ENCODE measurements around the gene GRIA1. TPM values are rescaled to one million over a fixed set of nuclear protein-coding genes. Genes with fewer than 3 reads are reported as not detected.

GRIA1 gene
- total RNA-seq, 1 experiment from 2014 or later = not detected

GRCh38 chr5:153584960-153585359 lies 94.5 kb downstream of the GRIA1 start:
- no peak for DNase-seq (ENCODE audit: low spot score)
- in situ Hi-C loops (cut with HindIII; ENCODE audit: low sequenced_read_pairs) = no loop called here

DNA sequence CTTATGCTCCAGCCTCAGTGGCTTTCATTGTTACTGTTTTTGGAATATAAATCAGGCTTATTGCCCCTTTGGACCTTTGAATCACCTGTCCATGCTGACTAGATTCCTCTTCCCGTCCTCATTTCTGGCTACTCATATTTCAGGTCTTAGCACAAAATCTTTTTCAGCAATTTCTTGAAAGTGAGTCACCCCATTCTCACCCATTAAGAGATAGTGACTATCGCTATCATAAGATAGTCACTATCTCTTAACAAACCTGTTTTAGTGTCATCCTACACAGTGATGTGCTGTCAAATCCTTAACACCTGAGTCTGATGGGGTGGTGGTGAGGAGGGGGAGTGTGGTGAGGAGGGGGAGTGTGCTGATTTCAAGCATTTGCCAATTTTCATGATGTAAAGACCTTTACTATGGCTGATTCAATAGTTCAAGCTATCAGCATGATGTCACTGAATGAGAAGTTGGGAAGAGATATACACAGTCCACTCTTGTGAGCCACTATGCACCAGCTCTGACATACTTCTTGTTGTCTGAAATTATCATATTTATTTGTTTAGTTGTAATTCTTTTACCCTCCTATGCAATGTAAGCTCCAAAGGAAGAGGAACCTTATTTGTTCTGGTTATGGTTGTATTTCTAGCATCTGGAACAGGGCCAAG lies 95.3 kb downstream of the GRIA1 start:
- in situ Hi-C loops (cut with HindIII; ENCODE audit: low sequenced_read_pairs) = no loop called here
- DNase-seq (ENCODE audit: low spot score) = no peak

GRCh38 chr5:153592081-153592480 lies 101.6 kb downstream of the GRIA1 start:
- DNase-seq (ENCODE audit: low spot score) = no peak

DNA sequence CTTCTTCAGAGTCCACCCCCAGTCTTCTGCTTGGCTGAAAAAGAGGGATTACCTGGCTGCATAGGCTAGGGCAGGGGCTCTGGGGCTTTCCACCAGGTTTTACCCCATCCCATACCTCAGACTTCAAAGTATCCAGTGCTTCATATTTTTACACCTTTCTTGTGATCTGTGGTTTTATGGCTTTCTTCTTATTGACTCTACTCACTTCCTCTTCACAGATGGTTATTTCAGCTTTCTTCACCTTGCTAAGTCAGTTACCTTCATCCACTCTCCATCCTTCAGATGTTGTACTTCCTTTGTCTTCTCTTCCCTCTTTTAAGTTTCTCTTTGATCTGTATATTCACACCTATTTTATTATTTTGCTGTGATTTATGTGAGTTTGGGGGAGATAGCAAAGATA lies 104.3 kb downstream of the GRIA1 start:
- DNase-seq (ENCODE audit: low spot score) = no peak
- in situ Hi-C loops (cut with HindIII; ENCODE audit: low sequenced_read_pairs) = no loop called here

More at GRCh38 chr5:153592081-153592480, 101.6 kb downstream of the GRIA1 start:
- in situ Hi-C loops (cut with HindIII; ENCODE audit: low sequenced_read_pairs) = no loop called here

GRCh38 chr5:153598099-153598498 lies 107.6 kb downstream of the GRIA1 start:
- in situ Hi-C loops (cut with HindIII; ENCODE audit: low sequenced_read_pairs) = no loop called here
- no peak for DNase-seq (ENCODE audit: low spot score)

GRCh38 chr5:153601377-153601776 lies 110.9 kb downstream of the GRIA1 start:
- in situ Hi-C loops (cut with HindIII; ENCODE audit: low sequenced_read_pairs) = no loop called here
- DNase-seq (ENCODE audit: low spot score) = no peak

DNA sequence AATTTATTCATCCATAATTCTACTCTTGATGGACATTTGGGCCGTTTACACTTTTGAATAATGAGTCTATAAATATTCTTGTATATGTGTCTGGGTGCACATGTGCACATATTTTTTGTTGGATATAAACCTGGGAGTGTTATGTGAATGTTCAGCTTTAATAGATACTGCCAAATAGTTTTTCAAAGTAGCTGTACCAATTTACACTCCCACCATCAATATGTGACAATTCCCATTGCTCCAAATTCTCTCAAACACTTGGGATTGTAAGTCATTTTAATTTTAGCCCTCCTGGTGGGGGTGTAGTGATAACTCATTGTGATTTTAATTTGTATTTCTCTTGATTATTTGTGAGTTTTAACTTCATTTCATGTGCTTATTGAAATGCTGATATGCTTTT lies 114.9 kb downstream of the GRIA1 start:
- no peak for DNase-seq (ENCODE audit: low spot score)
- in situ Hi-C loops (cut with HindIII; ENCODE audit: low sequenced_read_pairs) = no loop called here

DNA sequence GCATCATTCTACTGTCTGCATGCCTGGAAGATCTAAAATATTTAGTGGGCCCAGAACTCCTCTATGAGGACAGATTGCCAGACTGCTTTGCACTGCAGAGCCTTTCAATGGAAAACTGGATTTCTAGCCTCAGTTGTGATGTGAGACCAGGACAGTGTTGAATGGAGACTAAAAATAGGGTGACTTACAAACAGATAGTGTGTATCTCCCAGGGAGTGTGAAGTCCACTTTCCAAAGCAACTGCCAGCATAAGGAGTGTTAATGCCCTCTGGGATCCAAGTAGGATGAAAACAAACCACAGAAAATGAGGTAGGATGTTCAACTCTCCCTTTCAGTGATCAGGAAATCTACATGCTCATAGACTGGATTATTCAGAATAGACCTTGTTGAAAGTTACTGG lies 119.5 kb downstream of the GRIA1 start:
- in situ Hi-C loops (cut with HindIII; ENCODE audit: low sequenced_read_pairs) = no loop called here
- DNase-seq (ENCODE audit: low spot score) = no peak

GRCh38 chr5:153610811-153611210 lies 120.3 kb downstream of the GRIA1 start:
- in situ Hi-C loops (cut with HindIII; ENCODE audit: low sequenced_read_pairs) = no loop called here
- DNase-seq (ENCODE audit: low spot score) = no peak

DNA sequence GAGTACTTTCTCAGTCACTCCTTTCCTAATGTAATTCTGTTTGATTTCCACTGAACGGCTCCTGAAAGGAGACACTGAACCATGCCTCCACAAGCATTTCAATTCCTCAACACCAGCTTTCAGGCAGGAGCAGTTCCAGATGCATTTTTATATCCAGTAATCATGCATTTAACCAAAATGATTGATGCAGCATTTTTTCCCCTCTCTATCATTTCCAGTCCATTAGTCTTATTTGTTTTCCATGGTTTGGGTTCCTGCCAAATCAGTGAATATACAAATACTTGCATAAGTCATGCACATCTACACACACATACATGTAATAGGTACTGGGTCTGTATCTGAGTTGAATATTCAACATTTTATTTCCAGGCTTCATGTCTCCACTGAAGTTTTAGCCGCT lies 122.7 kb downstream of the GRIA1 start:
- no peak for DNase-seq (ENCODE audit: low spot score)
- in situ Hi-C loops (cut with HindIII; ENCODE audit: low sequenced_read_pairs) = no loop called here

DNA sequence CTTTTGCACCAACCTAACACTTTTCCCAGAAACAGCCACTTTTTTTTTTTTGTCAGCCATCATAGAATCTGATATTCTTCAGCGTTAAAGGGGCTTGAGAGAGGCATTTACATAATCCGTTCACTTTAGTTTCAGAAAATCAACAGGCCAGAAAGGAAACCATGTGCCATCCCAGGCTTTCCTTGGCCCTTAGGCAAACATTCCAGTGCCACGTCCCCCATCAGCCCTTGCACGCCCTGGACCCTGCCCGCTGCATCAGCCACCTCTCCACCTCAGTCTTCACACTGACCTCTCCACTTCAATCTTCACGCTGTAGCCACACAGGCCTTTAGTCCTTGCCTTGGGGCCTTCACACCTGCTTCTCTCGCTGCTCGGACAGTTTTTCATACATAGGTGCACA lies 123.2 kb downstream of the GRIA1 start:
- no peak for DNase-seq (ENCODE audit: low spot score)
- in situ Hi-C loops (cut with HindIII; ENCODE audit: low sequenced_read_pairs) = no loop called here

DNA sequence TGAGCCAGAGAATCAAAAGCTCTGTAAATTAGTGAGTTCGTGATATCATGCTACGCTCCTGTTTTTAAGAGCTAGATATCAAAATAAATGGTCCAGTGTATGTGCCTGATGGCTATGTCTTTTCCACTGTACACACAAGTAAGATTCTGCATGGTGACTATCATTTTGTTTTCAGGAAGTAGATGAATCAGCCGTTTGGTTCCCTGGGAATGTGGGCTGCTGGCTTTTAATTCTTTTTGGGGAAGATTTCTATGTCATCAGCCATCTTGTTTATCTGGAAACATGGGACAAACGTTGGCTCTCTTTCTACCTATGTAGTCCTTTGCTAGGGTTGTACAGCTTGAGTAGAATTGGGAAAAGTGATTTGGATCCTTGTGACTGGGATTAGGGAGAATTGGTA lies 126.7 kb downstream of the GRIA1 start:
- DNase-seq (ENCODE audit: low spot score) = no peak
- in situ Hi-C loops (cut with HindIII; ENCODE audit: low sequenced_read_pairs) = no loop called here

DNA sequence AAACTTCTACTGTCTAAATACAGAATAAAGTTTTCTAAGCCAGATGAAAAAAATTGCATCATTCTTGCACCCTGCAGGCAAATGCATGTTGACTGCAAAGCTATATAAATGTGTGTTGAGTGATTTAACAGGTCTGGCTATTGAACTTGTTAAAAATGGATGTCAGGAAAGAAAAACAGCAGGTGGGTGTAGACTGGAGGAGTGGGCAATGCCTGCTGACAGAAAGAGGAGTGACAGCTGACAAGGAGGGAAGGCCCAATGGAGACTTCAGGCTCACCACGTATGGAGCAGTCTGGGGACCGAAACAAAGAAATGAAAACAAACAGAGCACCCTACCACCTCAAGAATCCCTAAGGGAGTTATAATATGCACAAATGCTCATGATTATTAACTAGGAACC lies 127.8 kb downstream of the GRIA1 start:
- in situ Hi-C loops (cut with HindIII; ENCODE audit: low sequenced_read_pairs) = no loop called here
- no peak for DNase-seq (ENCODE audit: low spot score)

- in situ Hi-C loops (cut with HindIII; ENCODE audit: low sequenced_read_pairs) = no loop called here
- DNase-seq (ENCODE audit: low spot score) = no peak
Measured at GRCh38 chr5:153618867-153619266, 128.4 kb downstream of the GRIA1 start.

GRCh38 chr5:153619771-153620170 lies 129.3 kb downstream of the GRIA1 start:
- in situ Hi-C loops (cut with HindIII; ENCODE audit: low sequenced_read_pairs) = no loop called here
- no peak for DNase-seq (ENCODE audit: low spot score)

GRCh38 chr5:153623124-153623523 lies 132.7 kb downstream of the GRIA1 start:
- in situ Hi-C loops (cut with HindIII; ENCODE audit: low sequenced_read_pairs) = no loop called here
- no peak for DNase-seq (ENCODE audit: low spot score)

DNA sequence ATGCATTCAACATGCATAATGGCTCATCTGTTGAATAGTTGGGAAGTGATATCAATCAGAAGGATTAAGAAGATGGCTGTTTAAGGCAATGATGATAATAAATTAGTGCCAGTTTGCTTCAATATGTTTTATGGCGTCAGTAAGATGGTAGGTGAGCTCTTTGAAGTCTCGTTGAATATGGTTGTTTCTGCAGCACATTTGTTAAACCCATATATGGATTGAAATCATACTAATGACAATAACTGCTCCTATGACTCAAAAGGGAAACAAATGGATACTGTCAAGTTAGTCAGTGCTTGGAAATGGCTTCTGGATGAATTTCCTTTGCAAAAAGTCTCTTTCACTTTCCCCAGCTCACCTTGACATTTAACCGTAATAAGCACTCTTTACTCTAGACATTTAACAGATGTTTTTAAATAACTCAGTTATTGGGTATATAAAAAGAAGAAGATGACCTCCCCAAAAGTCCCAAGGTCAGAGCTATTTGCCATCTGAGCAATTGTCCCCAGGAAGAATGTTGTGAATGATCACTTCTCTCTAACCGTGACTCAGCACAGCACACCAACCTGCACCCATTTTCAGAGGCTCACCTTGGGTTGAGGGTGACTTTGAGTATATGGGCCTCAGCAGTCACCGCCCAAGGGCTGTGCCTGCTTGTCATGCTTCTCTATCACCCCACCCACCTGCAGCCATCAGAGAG lies 133.4 kb downstream of the GRIA1 start:
- in situ Hi-C loops (cut with HindIII; ENCODE audit: low sequenced_read_pairs) = no loop called here
- no peak for DNase-seq (ENCODE audit: low spot score)

- DNase-seq (ENCODE audit: low spot score) = no peak
- in situ Hi-C loops (cut with HindIII; ENCODE audit: low sequenced_read_pairs) = no loop called here
Measured at GRCh38 chr5:153624451-153624765, 133.9 kb downstream of the GRIA1 start.

GRCh38 chr5:153625826-153626354 lies 135.4 kb downstream of the GRIA1 start:
- no peak for DNase-seq (ENCODE audit: low spot score)
- in situ Hi-C loops (cut with HindIII; ENCODE audit: low sequenced_read_pairs) = no loop called here

GRCh38 chr5:153626836-153627235 lies 136.4 kb downstream of the GRIA1 start:
- in situ Hi-C loops (cut with HindIII; ENCODE audit: low sequenced_read_pairs) = no loop called here
- no peak for DNase-seq (ENCODE audit: low spot score)
